Endothelial cell of umbilical vein (primary cell): Measurements from ENCODE around the gene BAG3.
A peak's percentile ranks its signal among the peaks of the same experiment; 100 is the strongest.

ENCODE experiments used
- CTCF ChIP-seq, 2 donors: IDR thresholded peaks; 1 replicate in 1 of 2; 2 replicates in 1 of 2; pipeline ENCODE4 v1.5.1; 2011; ENCODE audit warnings: low read length in 2 of 2, mild to moderate bottlenecking in 2 of 2, moderate library complexity in 2 of 2, control low read depth in 1 of 2, inconsistent platforms in 1 of 2, low read depth in 1 of 2; ENCODE audit not compliant: insufficient read depth in 1 of 2; ENCODE audit errors: extremely low read depth in 1 of 2
- JUN ChIP-seq: IDR thresholded peaks from 2 replicates; pipeline ENCODE4 v1.6.1; 2011; ENCODE audit warnings: borderline replicate concordance, low read depth; ENCODE audit not compliant: insufficient read length, insufficient read depth
- POLR2AphosphoS5 ChIP-seq: IDR thresholded peaks from 2 replicates; pipeline ENCODE4 v1.6.1; 2012; ENCODE audit warnings: low read depth, mild to moderate bottlenecking, control low read depth, low read length, moderate library complexity; ENCODE audit not compliant: insufficient read depth

- TF ChIP-seq POLR2AphosphoS5 (peak; percentile 98), CTCF (IDR thresholded peaks at IDR 0.05; ENCODE audit: extremely low read depth in 1 of 2, insufficient read depth in 1 of 2, low read depth in 1 of 2, low read length in 2 of 2) (no peak), JUN (no peak)
Measured at GRCh38 chr10:119650692-119651513, at the start of gene BAG3.
